Keratinocyte (primary cell): ENCODE results near the gene TNIK.

Source experiments
- CTCF ChIP-seq, 3 experiments: IDR thresholded peaks in 1 of 3; conservative IDR thresholded peaks in 1 of 3; optimal IDR thresholded peaks in 1 of 3; 2 replicates in 2 of 3; 3 replicates in 1 of 3; pipeline versions ENCODE3 to v1.5.1; 2011; ENCODE audit warnings: low read length in 3 of 3, mild to moderate bottlenecking in 3 of 3, moderate library complexity in 2 of 3, control low read depth in 1 of 3, inconsistent platforms in 1 of 3; ENCODE audit not compliant: insufficient read depth in 2 of 3; ENCODE audit errors: extremely low read depth in 1 of 3
- EZH2 ChIP-seq: IDR thresholded peaks from one replicate; pipeline ENCODE4 v1.6.1; 2012; ENCODE audit warnings: inconsistent platforms, mild to moderate bottlenecking, low read length, moderate library complexity

GRCh38 chr3:171490901-171491300, 30.7 kb upstream of the TNIK start:
- no peak for TF ChIP-seq CTCF (optimal IDR thresholded peaks at IDR 0.05 in 1 of 3, IDR thresholded peaks at IDR 0.05 in 1 of 3, conservative IDR thresholded peaks at IDR 0.05 in 1 of 3; ENCODE audit: extremely low read depth in 1 of 3, insufficient read depth in 2 of 3, low read length in 3 of 3)
- TF ChIP-seq EZH2: no peak
